OCI-LY7 (cell line): ENCODE results near the gene ABCA10.

ENCODE experiments used
- CTCF ChIP-seq: fragments of 200-600 bp; sonication (generic); conservative IDR thresholded peaks from 2 replicates; pipeline ENCODE4 v1.5.1; 2014; ENCODE audit warnings: mild to moderate bottlenecking, antibody characterized with exemption, low read length, moderate library complexity, mixed read lengths
- EZH2phosphoT487 ChIP-seq: fragments of 200-600 bp; sonication (generic); IDR thresholded peaks from 2 replicates; pipeline ENCODE4 v1.6.1; 2018; ENCODE audit warnings: low read depth, borderline replicate concordance, mild to moderate bottlenecking, mixed run types, antibody characterized with exemption, low read length, moderate library complexity, mixed read lengths

GRCh38 chr17:69188064-69188463 is 40.6 kb downstream of the ABCA10 start:
- TF ChIP-seq CTCF = no peak
- TF ChIP-seq EZH2phosphoT487 = no peak
